ENCODE measurements around the gene KCTD3. TPM values are rescaled to one million over a fixed set of nuclear protein-coding genes. Genes with fewer than 3 reads are reported as not detected.

The KCTD3 gene
- total RNA-seq, 1 donor from 2014 or later, result 57.9 TPM

DNA sequence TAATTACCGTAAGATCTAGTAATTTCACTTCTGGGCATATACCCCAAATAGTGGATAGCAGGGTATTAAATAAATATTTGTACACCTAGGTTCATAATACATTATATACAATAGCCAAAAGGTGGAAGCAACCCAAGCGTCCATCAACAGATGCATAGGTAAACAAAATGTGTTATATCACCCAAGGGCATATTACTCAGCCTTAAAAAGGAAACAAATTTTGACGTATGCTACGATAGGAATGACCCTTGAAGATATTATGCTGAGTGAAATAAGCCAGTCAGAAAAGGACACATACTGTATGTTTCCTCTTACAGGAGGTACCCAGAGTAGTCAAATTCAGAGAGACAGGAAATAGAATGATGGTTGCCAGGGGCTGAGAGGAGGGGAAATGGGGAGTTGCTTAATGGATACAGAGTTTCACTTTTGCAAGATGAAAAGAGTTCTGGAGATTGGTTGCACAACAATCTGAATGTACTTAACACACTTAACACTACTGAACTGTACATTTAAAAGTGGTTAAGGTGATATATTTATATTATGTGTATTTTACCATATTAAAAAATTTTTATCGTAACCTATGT lies 36.6 kb upstream of the KCTD3 start:
- H3K4me3 Mint-ChIP-seq, result no peak overlapping the region
- no peak overlapping the region for H3K27ac Mint-ChIP-seq (ENCODE audit: unreplicated experiment)
- peaks cover 3% of the 10 kb centered on the region for H3K27me3 Mint-ChIP-seq (ENCODE audit: low read depth)
- H3K36me3 Mint-ChIP-seq (ENCODE audit: low read depth), result peaks cover 2% of the 10 kb centered on the region
- H3K4me1 Mint-ChIP-seq, result no peaks in the 10 kb centered on the region
- peaks cover 3% of the 10 kb centered on the region for H3K9me3 Mint-ChIP-seq
- TF ChIP-seq, protein P1, sequence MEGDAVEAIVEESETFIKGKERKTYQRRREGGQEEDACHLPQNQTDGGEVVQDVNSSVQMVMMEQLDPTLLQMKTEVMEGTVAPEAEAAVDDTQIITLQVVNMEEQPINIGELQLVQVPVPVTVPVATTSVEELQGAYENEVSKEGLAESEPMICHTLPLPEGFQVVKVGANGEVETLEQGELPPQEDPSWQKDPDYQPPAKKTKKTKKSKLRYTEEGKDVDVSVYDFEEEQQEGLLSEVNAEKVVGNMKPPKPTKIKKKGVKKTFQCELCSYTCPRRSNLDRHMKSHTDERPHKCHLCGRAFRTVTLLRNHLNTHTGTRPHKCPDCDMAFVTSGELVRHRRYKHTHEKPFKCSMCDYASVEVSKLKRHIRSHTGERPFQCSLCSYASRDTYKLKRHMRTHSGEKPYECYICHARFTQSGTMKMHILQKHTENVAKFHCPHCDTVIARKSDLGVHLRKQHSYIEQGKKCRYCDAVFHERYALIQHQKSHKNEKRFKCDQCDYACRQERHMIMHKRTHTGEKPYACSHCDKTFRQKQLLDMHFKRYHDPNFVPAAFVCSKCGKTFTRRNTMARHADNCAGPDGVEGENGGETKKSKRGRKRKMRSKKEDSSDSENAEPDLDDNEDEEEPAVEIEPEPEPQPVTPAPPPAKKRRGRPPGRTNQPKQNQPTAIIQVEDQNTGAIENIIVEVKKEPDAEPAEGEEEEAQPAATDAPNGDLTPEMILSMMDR (conservative IDR thresholded peaks at IDR 0.05), result no peak
- no peak for DNase-seq (ENCODE audit: low read depth, low spot score)

DNA sequence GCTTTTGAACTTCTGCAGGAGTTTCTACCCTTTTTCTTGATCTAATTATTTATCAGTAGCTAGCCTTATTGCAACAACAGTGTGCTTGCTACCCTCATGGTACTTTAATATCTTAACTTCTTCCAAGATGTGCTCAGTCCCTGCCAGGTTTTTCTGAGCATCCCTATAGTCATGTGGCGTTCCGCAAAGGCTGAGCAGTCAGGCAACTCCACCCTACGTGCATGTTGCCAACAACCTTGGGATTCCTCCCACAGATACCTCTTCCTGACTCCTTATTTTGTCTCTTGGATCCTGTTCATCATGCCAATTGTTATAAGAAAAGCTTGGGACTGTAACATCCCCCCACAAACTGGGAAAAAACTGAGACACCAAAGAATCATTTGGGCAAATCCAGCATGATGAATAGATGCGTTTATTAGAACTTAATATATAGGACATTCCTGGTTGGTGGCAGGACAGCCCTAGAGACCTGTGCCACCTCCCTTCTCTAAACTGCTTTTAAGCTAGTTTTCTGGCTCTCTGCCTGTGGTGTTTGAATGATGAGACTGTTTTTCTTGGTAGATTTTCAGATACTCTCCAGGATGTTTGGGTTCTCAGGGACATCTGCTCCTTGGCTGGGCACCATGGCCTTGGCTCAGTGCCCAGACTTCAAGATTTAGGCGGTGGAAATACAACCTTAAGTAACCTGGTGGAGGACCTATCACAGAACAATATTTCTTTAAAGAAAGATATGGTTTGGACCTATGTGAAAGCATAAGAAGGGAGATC lies 27.1 kb upstream of the KCTD3 start:
- peaks cover 3% of the 10 kb centered on the region for H3K9me3 Mint-ChIP-seq
- no peak for DNase-seq (ENCODE audit: low read depth, low spot score)
- peaks cover 2% of the 10 kb centered on the region for H3K36me3 Mint-ChIP-seq (ENCODE audit: low read depth)
- H3K27me3 Mint-ChIP-seq (ENCODE audit: low read depth), result no peaks in the 10 kb centered on the region
- H3K4me1 Mint-ChIP-seq, result no peaks in the 10 kb centered on the region
- TF ChIP-seq, protein P1 (conservative IDR thresholded peaks at IDR 0.05), result no peak
- H3K4me3 Mint-ChIP-seq, result no peak overlapping the region
- H3K27ac Mint-ChIP-seq (ENCODE audit: unreplicated experiment), result no peak overlapping the region

DNA sequence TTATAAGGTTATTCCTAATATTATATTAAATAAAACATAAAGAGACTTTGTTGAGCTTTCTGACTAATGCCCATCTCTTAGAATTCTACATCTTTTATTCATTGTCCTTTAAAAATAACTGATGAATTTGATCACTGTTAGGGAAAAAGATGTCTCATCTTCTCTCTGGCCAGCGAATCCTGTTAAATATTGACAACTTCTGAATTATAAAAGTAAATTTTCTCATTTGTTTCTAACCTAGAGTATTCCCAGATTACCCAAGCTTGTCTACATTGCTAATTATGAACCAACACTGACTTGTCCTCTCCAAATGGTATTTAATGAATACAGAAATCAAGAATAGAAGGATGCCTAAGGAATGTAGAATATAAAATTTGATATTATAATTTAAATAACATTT lies 24.8 kb upstream of the KCTD3 start:
- Mint-ChIP-seq H3K36me3 (ENCODE audit: low read depth) (no peaks in the 10 kb centered on the region), H3K9me3 (no peaks in the 10 kb centered on the region), H3K27me3 (ENCODE audit: low read depth) (no peaks in the 10 kb centered on the region), H3K4me1 (no peaks in the 10 kb centered on the region), H3K27ac (ENCODE audit: unreplicated experiment) (no peak overlapping the region), H3K4me3 (no peak overlapping the region)
- TF ChIP-seq, protein P1 (conservative IDR thresholded peaks at IDR 0.05), result no peak
- no peak for DNase-seq (ENCODE audit: low read depth, low spot score)

DNA sequence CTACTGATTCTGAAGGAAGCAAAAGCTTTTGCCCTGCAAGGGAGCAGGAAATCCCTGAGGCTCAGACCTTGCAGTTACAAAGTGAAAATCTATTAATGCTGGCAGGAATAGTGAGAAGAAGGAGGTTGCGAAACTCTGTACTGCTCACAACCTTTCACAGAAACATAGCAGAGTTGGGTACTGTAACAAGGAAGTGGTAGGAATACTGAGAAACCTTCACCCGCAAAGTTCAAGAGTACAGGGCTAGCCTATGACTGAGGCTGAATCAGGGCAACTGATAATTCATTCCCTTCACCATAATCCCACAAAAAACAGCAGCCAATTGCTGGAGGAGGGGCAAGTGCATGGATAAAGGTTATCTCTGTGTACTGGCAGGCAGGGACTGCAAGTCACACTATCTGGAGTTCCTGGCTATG lies 23.9 kb upstream of the KCTD3 start:
- H3K9me3 Mint-ChIP-seq, result no peaks in the 10 kb centered on the region

DNA sequence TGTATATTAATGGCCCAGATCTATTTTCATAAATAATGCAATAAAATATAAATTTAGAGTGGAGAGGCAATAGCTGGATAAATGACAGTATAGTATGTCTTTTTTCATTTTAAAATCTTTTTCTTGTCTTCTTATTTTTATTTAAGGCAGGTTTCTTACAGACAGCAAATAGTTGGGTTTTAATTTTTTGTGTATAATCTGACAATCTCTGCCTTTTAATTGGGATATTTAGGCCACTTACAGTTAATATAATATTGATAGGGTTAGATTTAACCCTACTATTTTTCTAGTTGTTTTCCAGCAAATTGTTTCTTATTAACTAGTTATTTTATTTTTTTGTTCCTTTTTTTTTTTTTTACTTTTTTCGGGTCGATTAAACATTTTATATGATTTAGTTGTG lies 23.3 kb upstream of the KCTD3 start:
- Mint-ChIP-seq H3K27ac (ENCODE audit: unreplicated experiment) (no peak overlapping the region), H3K4me3 (no peak overlapping the region), H3K36me3 (ENCODE audit: low read depth) (no peaks in the 10 kb centered on the region), H3K27me3 (ENCODE audit: low read depth) (no peaks in the 10 kb centered on the region), H3K9me3 (no peaks in the 10 kb centered on the region), H3K4me1 (no peaks in the 10 kb centered on the region)
- TF ChIP-seq, protein P1 (conservative IDR thresholded peaks at IDR 0.05), result no peak
- no peak for DNase-seq (ENCODE audit: low read depth, low spot score)

More for the DNA sequence above, 23.9 kb upstream of the KCTD3 start:
- no peak overlapping the region for H3K4me3 Mint-ChIP-seq
- H3K4me1 Mint-ChIP-seq, result no peaks in the 10 kb centered on the region
- DNase-seq (ENCODE audit: low read depth, low spot score), result no peak
- no peaks in the 10 kb centered on the region for H3K36me3 Mint-ChIP-seq (ENCODE audit: low read depth)
- TF ChIP-seq, protein P1 (conservative IDR thresholded peaks at IDR 0.05), result no peak
- H3K27ac Mint-ChIP-seq (ENCODE audit: unreplicated experiment), result no peak overlapping the region
- H3K27me3 Mint-ChIP-seq (ENCODE audit: low read depth), result no peaks in the 10 kb centered on the region
